Tibial nerve (tissue), 4 donors: ENCODE data around the gene XYLT1.

Source experiments
- CTCF ChIP-seq, 5 experiments: fragments of 200-600 bp in 3 of 5; fragments of 450-650 bp in 2 of 5; sonication (generic) in 3 of 5; IDR thresholded peaks; one replicate each; pipeline ENCODE4 v1.5.1; 2016 to 2019; ENCODE audit warnings: antibody characterized with exemption in 5 of 5, mild to moderate bottlenecking in 3 of 5, moderate library complexity in 2 of 5
- EP300 ChIP-seq, 2 donors: sonication (generic); formaldehyde crosslinking; IDR thresholded peaks; one replicate each; pipeline ENCODE4 v1.6.1; 2017; ENCODE audit warnings: antibody characterized with exemption in 2 of 2, mild to moderate bottlenecking in 1 of 2
- POLR2A ChIP-seq, 2 donors: fragments of 450-650 bp; IDR thresholded peaks; one replicate each; pipeline ENCODE4 v1.6.1; 2017; ENCODE audit warnings: antibody characterized with exemption in 2 of 2, mild to moderate bottlenecking in 2 of 2, moderate library complexity in 2 of 2

DNA sequence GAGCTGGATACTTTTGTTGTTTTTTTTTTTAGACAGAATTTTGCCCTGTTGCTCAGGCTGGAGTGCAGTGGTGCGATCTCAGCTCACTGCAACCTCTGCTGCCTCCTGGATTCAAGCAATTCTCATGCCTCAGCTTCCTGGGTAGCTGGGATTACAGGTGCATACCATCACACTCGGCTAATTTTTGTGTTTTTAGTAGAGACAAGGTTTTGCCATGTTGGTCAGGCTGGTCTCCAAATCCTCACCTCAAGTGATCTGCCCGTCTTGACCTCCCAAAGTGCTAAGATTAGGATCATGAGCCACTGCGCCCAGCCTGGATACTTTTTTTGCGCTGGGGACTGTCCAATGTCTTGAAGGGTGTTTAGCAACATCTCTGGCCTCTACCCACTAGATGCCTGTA is 32.6 kb upstream of the XYLT1 start:
- TF ChIP-seq CTCF (IDR thresholded peaks at IDR 0.05) = no peak
- no peak for TF ChIP-seq POLR2A (IDR thresholded peaks at IDR 0.05)
- no peak for TF ChIP-seq EP300 (IDR thresholded peaks at IDR 0.05)
